ENCODE measurements around the gene AFAP1L2.

AFAP1L2 gene

DNA sequence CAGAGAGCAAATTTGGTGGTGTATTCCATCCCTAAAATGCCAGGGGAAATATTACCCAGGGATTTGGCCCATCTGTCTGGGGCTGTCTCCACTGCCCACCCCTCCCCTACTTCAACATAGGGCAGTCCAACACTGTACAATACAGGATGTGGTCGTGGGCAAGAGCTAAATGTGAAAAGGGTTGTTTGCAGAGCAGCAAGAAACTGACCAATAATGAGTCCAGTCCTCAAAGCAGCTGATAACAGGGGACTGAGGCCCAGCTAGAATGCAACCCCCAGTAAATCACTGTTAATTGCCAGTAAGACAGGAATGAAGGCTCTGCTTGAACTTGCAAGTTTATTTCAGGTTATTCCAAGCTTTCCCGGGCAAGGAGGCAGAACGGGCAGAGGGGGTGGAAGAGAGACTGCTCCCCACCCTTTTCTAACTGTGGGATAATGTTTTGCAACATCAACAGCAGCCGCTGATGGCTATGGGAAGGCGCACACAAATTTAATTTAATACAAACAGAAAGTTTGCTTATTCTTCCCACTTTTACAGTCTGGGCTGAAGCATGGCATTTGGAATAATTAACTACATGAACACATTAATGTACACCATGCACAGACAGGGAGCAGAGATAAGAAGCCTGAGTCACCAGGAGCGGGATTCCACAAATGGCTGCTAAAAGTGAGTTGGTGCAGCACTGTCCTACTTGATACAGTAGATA lies 36.8 kb downstream of the AFAP1L2 start:
- no peaks in the 10 kb centered on the region for H3K36me3 ChIP-seq (ENCODE audit: control insufficient read depth, insufficient read depth, low read length)
- no peak overlapping the region for H3K9ac ChIP-seq (ENCODE audit: low read length)
- H3K4me3 ChIP-seq (ENCODE audit: low read length), result no peak overlapping the region
- H3K9me3 ChIP-seq (ENCODE audit: control insufficient read depth, low read length), result no peaks in the 10 kb centered on the region
- peaks cover 12% of the 10 kb centered on the region for H3K4me1 ChIP-seq (ENCODE audit: control insufficient read depth, insufficient read depth, low read length)
- H3K27me3 ChIP-seq (ENCODE audit: control insufficient read depth, insufficient read depth, low read length), result no peaks in the 10 kb centered on the region

DNA sequence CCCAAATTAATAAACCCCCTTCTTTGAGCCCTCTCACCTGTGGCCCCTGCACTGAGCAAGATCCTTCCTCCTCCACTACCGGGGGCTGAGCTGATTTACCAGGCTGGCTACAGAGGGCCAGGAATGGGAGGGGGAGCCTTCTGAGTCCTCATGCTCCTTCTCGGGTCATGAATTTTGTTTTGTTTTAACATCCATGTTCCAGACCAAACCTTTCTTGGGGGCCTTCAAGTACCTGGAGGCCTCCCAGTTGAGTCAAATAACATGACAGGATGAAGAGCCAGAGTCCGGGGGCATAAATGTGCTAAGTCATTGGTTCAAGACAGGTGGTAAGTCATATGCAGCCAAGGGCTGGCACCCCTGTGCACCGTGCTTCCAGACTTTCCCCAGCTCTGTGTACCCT lies 39.6 kb downstream of the AFAP1L2 start:
- Histone ChIP-seq H3K9ac (ENCODE audit: low read length) (no peak overlapping the region), H3K4me1 (ENCODE audit: control insufficient read depth, insufficient read depth, low read length) (peaks cover 12% of the 10 kb centered on the region), H3K36me3 (ENCODE audit: control insufficient read depth, insufficient read depth, low read length) (no peaks in the 10 kb centered on the region), H3K9me3 (ENCODE audit: control insufficient read depth, low read length) (no peaks in the 10 kb centered on the region), H3K27me3 (ENCODE audit: control insufficient read depth, insufficient read depth, low read length) (no peaks in the 10 kb centered on the region), H3K4me3 (ENCODE audit: low read length) (no peak overlapping the region)

GRCh38 chr10:114363745-114364454 lies 40.4 kb downstream of the AFAP1L2 start:
- no peak overlapping the region for H3K9ac ChIP-seq (ENCODE audit: low read length)
- no peak overlapping the region for H3K4me3 ChIP-seq (ENCODE audit: low read length)
- H3K36me3 ChIP-seq (ENCODE audit: control insufficient read depth, insufficient read depth, low read length), result no peaks in the 10 kb centered on the region
- no peaks in the 10 kb centered on the region for H3K27me3 ChIP-seq (ENCODE audit: control insufficient read depth, insufficient read depth, low read length)
- peaks cover 12% of the 10 kb centered on the region for H3K4me1 ChIP-seq (ENCODE audit: control insufficient read depth, insufficient read depth, low read length)
- no peaks in the 10 kb centered on the region for H3K9me3 ChIP-seq (ENCODE audit: control insufficient read depth, low read length)

DNA sequence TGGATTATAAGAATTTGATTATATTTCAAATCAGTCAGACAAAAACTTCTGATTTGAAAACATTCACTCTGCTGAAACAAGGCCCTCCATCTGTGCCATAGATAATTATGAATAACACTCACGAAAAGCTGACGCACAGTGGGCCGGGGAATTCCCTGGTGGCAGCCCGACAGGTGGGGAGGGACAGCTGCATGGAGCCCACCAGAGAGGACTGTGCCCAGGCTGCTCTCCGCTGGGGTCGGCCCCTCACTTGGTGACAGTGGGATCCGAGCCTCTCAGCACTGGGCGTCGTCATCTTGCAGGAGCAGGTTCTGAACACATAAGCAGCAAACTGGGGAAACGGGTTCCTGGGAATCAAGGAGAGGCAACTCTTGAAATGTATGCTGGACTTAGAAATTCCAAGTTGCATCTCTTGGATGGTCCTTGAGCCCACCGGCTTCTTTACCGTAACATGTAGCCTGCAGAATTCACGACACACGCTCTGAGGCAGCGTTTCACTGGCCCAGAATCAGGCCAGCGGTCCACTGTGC lies 41.4 kb downstream of the AFAP1L2 start:
- no peak overlapping the region for H3K9ac ChIP-seq (ENCODE audit: low read length)
- no peaks in the 10 kb centered on the region for H3K36me3 ChIP-seq (ENCODE audit: control insufficient read depth, insufficient read depth, low read length)
- H3K4me1 ChIP-seq (ENCODE audit: control insufficient read depth, insufficient read depth, low read length), result peaks cover 12% of the 10 kb centered on the region
- no peaks in the 10 kb centered on the region for H3K27me3 ChIP-seq (ENCODE audit: control insufficient read depth, insufficient read depth, low read length)
- H3K9me3 ChIP-seq (ENCODE audit: control insufficient read depth, low read length), result no peaks in the 10 kb centered on the region
- H3K4me3 ChIP-seq (ENCODE audit: low read length), result no peak overlapping the region

- Histone ChIP-seq H3K36me3 (ENCODE audit: control insufficient read depth, insufficient read depth, low read length) (no peaks in the 10 kb centered on the region), H3K4me1 (ENCODE audit: control insufficient read depth, insufficient read depth, low read length) (peaks cover 9% of the 10 kb centered on the region), H3K4me3 (ENCODE audit: low read length) (no peak overlapping the region), H3K9ac (ENCODE audit: low read length) (no peak overlapping the region), H3K27me3 (ENCODE audit: control insufficient read depth, insufficient read depth, low read length) (no peaks in the 10 kb centered on the region), H3K9me3 (ENCODE audit: control insufficient read depth, low read length) (no peaks in the 10 kb centered on the region)
These were observed 44.4 kb downstream of the AFAP1L2 start for GRCh38 chr10:114359953-114360345.

- peaks cover 9% of the 10 kb centered on the region for H3K4me1 ChIP-seq (ENCODE audit: control insufficient read depth, insufficient read depth, low read length)
- no peaks in the 10 kb centered on the region for H3K27me3 ChIP-seq (ENCODE audit: control insufficient read depth, insufficient read depth, low read length)
- no peak overlapping the region for H3K9ac ChIP-seq (ENCODE audit: low read length)
- no peaks in the 10 kb centered on the region for H3K9me3 ChIP-seq (ENCODE audit: control insufficient read depth, low read length)
- no peak overlapping the region for H3K4me3 ChIP-seq (ENCODE audit: low read length)
- no peaks in the 10 kb centered on the region for H3K36me3 ChIP-seq (ENCODE audit: control insufficient read depth, insufficient read depth, low read length)
These were observed 45.0 kb downstream of the AFAP1L2 start for GRCh38 chr10:114359041-114359952.

DNA sequence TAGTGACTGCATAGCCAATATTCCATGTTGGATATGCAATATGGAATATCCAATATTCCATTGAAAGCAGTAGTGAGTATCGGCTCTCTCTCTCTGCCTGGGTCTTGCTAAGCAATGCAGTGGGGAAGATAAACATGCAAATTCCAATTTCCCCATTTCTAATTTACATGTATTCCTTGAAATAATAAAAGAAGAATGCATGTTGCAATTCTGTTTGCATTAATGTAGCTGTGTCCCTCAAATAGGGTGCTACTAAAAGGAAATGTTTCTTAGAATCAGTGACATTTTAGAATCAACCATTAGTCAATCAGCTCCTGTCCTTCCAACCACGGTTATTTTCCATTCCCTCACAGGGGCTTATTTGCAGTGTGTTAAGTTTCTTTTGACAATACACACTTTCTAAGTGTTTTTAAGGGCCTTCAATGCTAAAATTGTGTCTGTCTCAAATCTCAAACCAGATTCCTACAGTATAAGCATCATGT lies 46.7 kb downstream of the AFAP1L2 start:
- Histone ChIP-seq H3K9me3 (ENCODE audit: control insufficient read depth, low read length) (no peaks in the 10 kb centered on the region), H3K9ac (ENCODE audit: low read length) (no peak overlapping the region), H3K4me3 (ENCODE audit: low read length) (no peak overlapping the region), H3K36me3 (ENCODE audit: control insufficient read depth, insufficient read depth, low read length) (no peaks in the 10 kb centered on the region), H3K27me3 (ENCODE audit: control insufficient read depth, insufficient read depth, low read length) (no peaks in the 10 kb centered on the region), H3K4me1 (ENCODE audit: control insufficient read depth, insufficient read depth, low read length) (peaks cover 9% of the 10 kb centered on the region)

DNA sequence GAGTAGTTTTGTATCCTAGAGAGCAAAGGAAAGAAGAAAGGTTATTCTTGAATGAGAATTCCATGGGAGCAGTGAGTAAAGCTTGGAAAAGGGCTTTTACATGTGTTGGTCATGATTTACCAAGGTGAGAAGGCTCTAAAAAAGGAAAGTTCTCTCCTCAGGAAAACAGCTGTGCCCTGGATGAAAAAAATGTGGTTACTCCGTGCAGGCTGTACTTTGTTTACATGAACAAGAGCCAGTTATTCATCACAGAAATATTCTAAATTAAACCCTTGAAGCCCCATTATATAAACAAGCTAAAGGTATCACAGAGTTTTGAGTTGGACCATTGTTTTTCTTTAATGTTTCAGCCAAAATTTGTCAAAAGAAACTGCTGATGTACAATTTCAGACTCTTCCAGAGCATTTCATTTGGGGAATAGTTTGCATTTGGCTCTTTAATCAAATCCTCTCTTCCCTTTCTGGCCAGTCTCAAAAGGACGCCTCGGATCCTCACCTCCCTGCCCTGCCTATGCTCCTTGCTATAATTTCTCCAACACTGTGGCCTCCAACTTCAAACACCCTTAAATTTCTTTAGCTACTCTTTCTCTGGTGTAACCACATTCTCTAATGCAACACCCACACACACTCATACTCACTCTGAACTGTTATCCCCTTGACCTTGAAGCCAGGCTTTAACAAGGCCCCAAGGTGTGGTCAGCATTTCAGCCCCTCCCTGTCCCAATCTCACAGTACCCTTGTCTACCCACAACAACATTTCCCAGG lies 47.4 kb downstream of the AFAP1L2 start:
- Histone ChIP-seq H3K4me1 (ENCODE audit: control insufficient read depth, insufficient read depth, low read length) (peaks cover 9% of the 10 kb centered on the region), H3K9ac (ENCODE audit: low read length) (no peak overlapping the region)

GRCh38 chr10:114356126-114356525 lies 48.2 kb downstream of the AFAP1L2 start:
- H3K4me1 ChIP-seq (ENCODE audit: control insufficient read depth, insufficient read depth, low read length), result peaks cover 9% of the 10 kb centered on the region
- no peaks in the 10 kb centered on the region for H3K27me3 ChIP-seq (ENCODE audit: control insufficient read depth, insufficient read depth, low read length)

More for the DNA sequence above, 47.4 kb downstream of the AFAP1L2 start:
- Histone ChIP-seq H3K4me3 (ENCODE audit: low read length) (no peak overlapping the region), H3K27me3 (ENCODE audit: control insufficient read depth, insufficient read depth, low read length) (no peaks in the 10 kb centered on the region), H3K9me3 (ENCODE audit: control insufficient read depth, low read length) (no peaks in the 10 kb centered on the region), H3K36me3 (ENCODE audit: control insufficient read depth, insufficient read depth, low read length) (no peaks in the 10 kb centered on the region)

GRCh38 chr10:114353383-114353782 lies 50.9 kb downstream of the AFAP1L2 start:
- Histone ChIP-seq H3K9ac (ENCODE audit: low read length) (no peak overlapping the region), H3K27me3 (ENCODE audit: control insufficient read depth, insufficient read depth, low read length) (no peaks in the 10 kb centered on the region), H3K9me3 (ENCODE audit: control insufficient read depth, low read length) (no peaks in the 10 kb centered on the region), H3K4me1 (ENCODE audit: control insufficient read depth, insufficient read depth, low read length) (peaks cover 9% of the 10 kb centered on the region), H3K36me3 (ENCODE audit: control insufficient read depth, insufficient read depth, low read length) (no peaks in the 10 kb centered on the region), H3K4me3 (ENCODE audit: low read length) (no peak overlapping the region)

More at GRCh38 chr10:114356126-114356525, 48.2 kb downstream of the AFAP1L2 start:
- no peaks in the 10 kb centered on the region for H3K36me3 ChIP-seq (ENCODE audit: control insufficient read depth, insufficient read depth, low read length)
- no peaks in the 10 kb centered on the region for H3K9me3 ChIP-seq (ENCODE audit: control insufficient read depth, low read length)
- H3K4me3 ChIP-seq (ENCODE audit: low read length), result no peak overlapping the region
- H3K9ac ChIP-seq (ENCODE audit: low read length), result no peak overlapping the region

GRCh38 chr10:114352653-114353298 lies 51.5 kb downstream of the AFAP1L2 start:
- Histone ChIP-seq H3K9me3 (ENCODE audit: control insufficient read depth, low read length) (no peaks in the 10 kb centered on the region), H3K36me3 (ENCODE audit: control insufficient read depth, insufficient read depth, low read length) (no peaks in the 10 kb centered on the region), H3K4me1 (ENCODE audit: control insufficient read depth, insufficient read depth, low read length) (peaks cover 9% of the 10 kb centered on the region), H3K27me3 (ENCODE audit: control insufficient read depth, insufficient read depth, low read length) (no peaks in the 10 kb centered on the region), H3K9ac (ENCODE audit: low read length) (no peak overlapping the region), H3K4me3 (ENCODE audit: low read length) (no peak overlapping the region)

All from mucosa of stomach (tissue), 1 donor.